B cell (primary cell): Measurements from ENCODE around the gene MYH3.

Experiments
- EZH2 ChIP-seq: IDR thresholded peaks from 2 replicates; pipeline ENCODE4 v1.6.1; 2012; ENCODE audit warnings: borderline replicate concordance, low read depth, mild to moderate bottlenecking, moderate library complexity, low read length; ENCODE audit not compliant: insufficient read depth, poor library complexity, severe bottlenecking
- TF ChIP-seq, protein P1 (sequence below): fragments of 200-600 bp; IDR thresholded peaks from one replicate; pipeline ENCODE4 v1.8.0; 2022; ENCODE audit warnings: antibody characterized with exemption, mild to moderate bottlenecking

GRCh38 chr17:10605221-10605783, 51.8 kb downstream of the MYH3 start:
- TF ChIP-seq, protein P1, sequence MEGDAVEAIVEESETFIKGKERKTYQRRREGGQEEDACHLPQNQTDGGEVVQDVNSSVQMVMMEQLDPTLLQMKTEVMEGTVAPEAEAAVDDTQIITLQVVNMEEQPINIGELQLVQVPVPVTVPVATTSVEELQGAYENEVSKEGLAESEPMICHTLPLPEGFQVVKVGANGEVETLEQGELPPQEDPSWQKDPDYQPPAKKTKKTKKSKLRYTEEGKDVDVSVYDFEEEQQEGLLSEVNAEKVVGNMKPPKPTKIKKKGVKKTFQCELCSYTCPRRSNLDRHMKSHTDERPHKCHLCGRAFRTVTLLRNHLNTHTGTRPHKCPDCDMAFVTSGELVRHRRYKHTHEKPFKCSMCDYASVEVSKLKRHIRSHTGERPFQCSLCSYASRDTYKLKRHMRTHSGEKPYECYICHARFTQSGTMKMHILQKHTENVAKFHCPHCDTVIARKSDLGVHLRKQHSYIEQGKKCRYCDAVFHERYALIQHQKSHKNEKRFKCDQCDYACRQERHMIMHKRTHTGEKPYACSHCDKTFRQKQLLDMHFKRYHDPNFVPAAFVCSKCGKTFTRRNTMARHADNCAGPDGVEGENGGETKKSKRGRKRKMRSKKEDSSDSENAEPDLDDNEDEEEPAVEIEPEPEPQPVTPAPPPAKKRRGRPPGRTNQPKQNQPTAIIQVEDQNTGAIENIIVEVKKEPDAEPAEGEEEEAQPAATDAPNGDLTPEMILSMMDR, result no peak
- TF ChIP-seq EZH2, result no peak
